T-helper 2 cell treated with Interferon-gamma antibody and Interleukin-4, amounts not matched to agents 5 μg/mL and 100 μg/mL, for 36 hours (primary cell): ENCODE data around the gene SIK3.
A peak's percentile ranks its signal among the peaks of the same experiment; 100 is the strongest.

Source experiments
- DNase-seq: peaks from one replicate; pipeline ENCODE4 v3.0.0; 2021; ENCODE audit warnings: low spot score
- H3K27ac Mint-ChIP-seq: one replicate; pipeline ENCODE4 v1.8.0; 2021; ENCODE audit warnings: mild to moderate bottlenecking, mixed read lengths
- H3K27me3 Mint-ChIP-seq: one replicate; pipeline ENCODE4 v1.8.0; 2021; ENCODE audit warnings: low read depth, mixed read lengths
- H3K36me3 Mint-ChIP-seq: one replicate; pipeline ENCODE4 v1.8.0; 2021; ENCODE audit warnings: low read depth, mixed read lengths
- H3K4me1 Mint-ChIP-seq: one replicate; pipeline ENCODE4 v1.8.0; 2021; ENCODE audit warnings: low read depth, mixed read lengths
- H3K4me3 Mint-ChIP-seq: one replicate; pipeline ENCODE4 v1.8.0; 2022; ENCODE audit warnings: mild to moderate bottlenecking, moderate library complexity, mixed read lengths
- H3K9me3 Mint-ChIP-seq: one replicate; pipeline ENCODE4 v1.8.0; 2021; ENCODE audit warnings: mixed read lengths

SIK3 gene

GRCh38 chr11:116855413-116855812 lies 242.8 kb downstream of the SIK3 start:
- Mint-ChIP-seq H3K4me3 (peak overlapping the region; percentile 52), H3K27ac (peak overlapping the region; percentile 84), H3K36me3 (peaks cover 41% of the 10 kb centered on the region), H3K27me3 (no peaks in the 10 kb centered on the region), H3K4me1 (peaks cover 48% of the 10 kb centered on the region), H3K9me3 (no peaks in the 10 kb centered on the region)
- DNase-seq, result no peak

GRCh38 chr11:116853461-116854073 lies 244.7 kb downstream of the SIK3 start:
- peak; percentile 81 for DNase-seq
- H3K27me3 Mint-ChIP-seq, result no peaks in the 10 kb centered on the region
- H3K27ac Mint-ChIP-seq, result peak overlapping the region; percentile 97
- no peaks in the 10 kb centered on the region for H3K9me3 Mint-ChIP-seq
- peak overlapping the region; percentile 81 for H3K4me3 Mint-ChIP-seq
- H3K36me3 Mint-ChIP-seq, result peaks cover 43% of the 10 kb centered on the region
- H3K4me1 Mint-ChIP-seq, result peaks cover 58% of the 10 kb centered on the region

- Mint-ChIP-seq H3K27ac (peak overlapping the region; percentile 97), H3K9me3 (no peaks in the 10 kb centered on the region), H3K36me3 (peaks cover 33% of the 10 kb centered on the region), H3K27me3 (no peaks in the 10 kb centered on the region), H3K4me1 (peaks cover 58% of the 10 kb centered on the region), H3K4me3 (peak overlapping the region; percentile 81)
- no peak for DNase-seq
These were observed 245.8 kb downstream of the SIK3 start for GRCh38 chr11:116852261-116853031.

- peaks cover 58% of the 10 kb centered on the region for H3K4me1 Mint-ChIP-seq
- peaks cover 34% of the 10 kb centered on the region for H3K36me3 Mint-ChIP-seq
- H3K27me3 Mint-ChIP-seq, result no peaks in the 10 kb centered on the region
- peak overlapping the region; percentile 81 for H3K4me3 Mint-ChIP-seq
- H3K27ac Mint-ChIP-seq, result peak overlapping the region; percentile 97
- H3K9me3 Mint-ChIP-seq, result no peaks in the 10 kb centered on the region
- peak; percentile 29 for DNase-seq
These were observed 246.6 kb downstream of the SIK3 start for GRCh38 chr11:116851626-116852025.

GRCh38 chr11:116849486-116849885 lies 248.7 kb downstream of the SIK3 start:
- Mint-ChIP-seq H3K4me3 (no peak overlapping the region), H3K4me1 (peaks cover 46% of the 10 kb centered on the region), H3K27me3 (no peaks in the 10 kb centered on the region), H3K9me3 (no peaks in the 10 kb centered on the region), H3K36me3 (peaks cover 38% of the 10 kb centered on the region), H3K27ac (peak overlapping the region; percentile 22)
- no peak for DNase-seq

- Mint-ChIP-seq H3K27me3 (no peaks in the 10 kb centered on the region), H3K4me1 (peaks cover 42% of the 10 kb centered on the region), H3K27ac (no peak overlapping the region), H3K9me3 (no peaks in the 10 kb centered on the region), H3K4me3 (no peak overlapping the region), H3K36me3 (peaks cover 35% of the 10 kb centered on the region)
- DNase-seq, result no peak
These were observed 249.2 kb downstream of the SIK3 start for GRCh38 chr11:116849060-116849459.

GRCh38 chr11:116847612-116848011 lies 250.6 kb downstream of the SIK3 start:
- no peak overlapping the region for H3K4me3 Mint-ChIP-seq
- peaks cover 27% of the 10 kb centered on the region for H3K4me1 Mint-ChIP-seq
- H3K27ac Mint-ChIP-seq, result no peak overlapping the region
- H3K27me3 Mint-ChIP-seq, result no peaks in the 10 kb centered on the region
- DNase-seq, result no peak
- H3K9me3 Mint-ChIP-seq, result no peaks in the 10 kb centered on the region
- H3K36me3 Mint-ChIP-seq, result peaks cover 33% of the 10 kb centered on the region

GRCh38 chr11:116844722-116845121 lies 253.5 kb downstream of the SIK3 start:
- Mint-ChIP-seq H3K27me3 (no peaks in the 10 kb centered on the region), H3K36me3 (peaks cover 24% of the 10 kb centered on the region), H3K9me3 (no peaks in the 10 kb centered on the region), H3K27ac (no peak overlapping the region), H3K4me3 (no peak overlapping the region), H3K4me1 (peaks cover 3% of the 10 kb centered on the region)
- DNase-seq, result no peak

- Mint-ChIP-seq H3K36me3 (peaks cover 20% of the 10 kb centered on the region), H3K4me3 (no peak overlapping the region), H3K9me3 (no peaks in the 10 kb centered on the region), H3K27me3 (no peaks in the 10 kb centered on the region), H3K4me1 (peaks cover 2% of the 10 kb centered on the region), H3K27ac (no peak overlapping the region)
- no peak for DNase-seq
These were observed 254.6 kb downstream of the SIK3 start for GRCh38 chr11:116843661-116844060.

GRCh38 chr11:116842909-116843308 lies 255.3 kb downstream of the SIK3 start:
- H3K4me3 Mint-ChIP-seq, result no peak overlapping the region
- no peaks in the 10 kb centered on the region for H3K9me3 Mint-ChIP-seq
- peaks cover 6% of the 10 kb centered on the region for H3K4me1 Mint-ChIP-seq
- H3K27ac Mint-ChIP-seq, result no peak overlapping the region
- no peak for DNase-seq
- peaks cover 20% of the 10 kb centered on the region for H3K36me3 Mint-ChIP-seq
- H3K27me3 Mint-ChIP-seq, result no peaks in the 10 kb centered on the region

- Mint-ChIP-seq H3K36me3 (peaks cover 16% of the 10 kb centered on the region), H3K9me3 (no peaks in the 10 kb centered on the region), H3K4me1 (peaks cover 6% of the 10 kb centered on the region), H3K27ac (no peak overlapping the region), H3K27me3 (no peaks in the 10 kb centered on the region), H3K4me3 (no peak overlapping the region)
- DNase-seq, result no peak
These were observed 256.1 kb downstream of the SIK3 start for GRCh38 chr11:116842117-116842516.

- Mint-ChIP-seq H3K27me3 (no peaks in the 10 kb centered on the region), H3K4me3 (no peak overlapping the region), H3K27ac (no peak overlapping the region), H3K36me3 (peaks cover 4% of the 10 kb centered on the region), H3K9me3 (no peaks in the 10 kb centered on the region), H3K4me1 (peaks cover 8% of the 10 kb centered on the region)
- no peak for DNase-seq
These were observed 257.4 kb downstream of the SIK3 start for GRCh38 chr11:116840746-116841296.

- peaks cover 3% of the 10 kb centered on the region for H3K36me3 Mint-ChIP-seq
- H3K27ac Mint-ChIP-seq, result no peak overlapping the region
- peaks cover 10% of the 10 kb centered on the region for H3K4me1 Mint-ChIP-seq
- H3K27me3 Mint-ChIP-seq, result no peaks in the 10 kb centered on the region
- no peak overlapping the region for H3K4me3 Mint-ChIP-seq
- H3K9me3 Mint-ChIP-seq, result no peaks in the 10 kb centered on the region
- no peak for DNase-seq
These were observed 257.9 kb downstream of the SIK3 start for GRCh38 chr11:116840224-116840745.
